ENCODE results near the gene ULK4.
"Not testable (repeated sequence)": the region's sequence is repeated elsewhere in the genome, so short reads cannot be mapped to it uniquely, and the experiment has no call there.

Gene ULK4

DNA sequence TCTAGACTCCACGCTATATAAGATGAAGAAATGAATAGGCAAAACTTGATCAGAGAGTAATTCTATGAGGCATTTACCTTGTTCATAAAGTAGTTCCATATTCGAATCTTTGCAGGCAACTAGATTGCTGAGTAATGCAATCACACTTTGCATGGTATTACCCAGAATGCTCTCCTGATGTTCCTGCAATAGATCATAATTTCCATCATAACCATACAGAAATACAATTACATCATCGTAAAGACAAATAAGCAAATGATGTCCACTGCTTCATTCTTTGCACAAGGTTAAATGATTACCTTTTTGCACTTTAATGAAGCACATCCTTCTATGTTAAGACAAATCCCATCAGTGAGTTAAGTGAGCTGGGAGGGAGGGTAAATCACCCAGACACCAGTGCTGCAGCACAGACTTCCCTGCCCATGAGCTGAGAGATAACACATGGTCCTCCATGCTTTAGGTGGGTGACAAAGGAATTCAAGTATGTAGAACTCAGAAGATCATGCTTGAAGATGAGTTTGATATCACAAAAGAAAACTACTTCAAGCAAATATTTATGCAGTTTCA is 395.9 kb downstream of the ULK4 start:
- DNase-seq: no peak

- no peak for DNase-seq
These were observed 396.9 kb downstream of the ULK4 start for GRCh38 chr3:41565003-41565402.

DNA sequence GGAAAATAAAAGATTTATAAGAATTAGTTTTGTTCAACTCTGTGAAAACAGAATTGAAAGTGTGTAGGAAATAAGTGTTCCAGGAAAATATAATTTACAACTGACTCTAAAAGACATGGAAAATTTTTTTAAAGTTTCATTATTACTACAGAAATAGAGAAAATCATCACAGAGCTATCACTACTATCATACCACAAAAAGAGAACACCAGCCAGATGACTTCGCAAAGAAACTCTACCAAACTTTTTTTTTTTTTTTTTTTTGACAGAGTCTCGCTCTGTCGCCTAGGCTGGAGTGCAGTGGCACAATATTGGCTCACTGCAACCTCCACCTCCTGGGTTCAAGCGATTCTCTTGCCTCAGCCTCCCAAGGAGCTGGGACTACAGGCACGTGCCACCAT is 405.7 kb downstream of the ULK4 start:
- DNase-seq: not testable (repeated sequence)

GRCh38 chr3:41532976-41533375 is 428.9 kb downstream of the ULK4 start:
- DNase-seq: no peak

DNA sequence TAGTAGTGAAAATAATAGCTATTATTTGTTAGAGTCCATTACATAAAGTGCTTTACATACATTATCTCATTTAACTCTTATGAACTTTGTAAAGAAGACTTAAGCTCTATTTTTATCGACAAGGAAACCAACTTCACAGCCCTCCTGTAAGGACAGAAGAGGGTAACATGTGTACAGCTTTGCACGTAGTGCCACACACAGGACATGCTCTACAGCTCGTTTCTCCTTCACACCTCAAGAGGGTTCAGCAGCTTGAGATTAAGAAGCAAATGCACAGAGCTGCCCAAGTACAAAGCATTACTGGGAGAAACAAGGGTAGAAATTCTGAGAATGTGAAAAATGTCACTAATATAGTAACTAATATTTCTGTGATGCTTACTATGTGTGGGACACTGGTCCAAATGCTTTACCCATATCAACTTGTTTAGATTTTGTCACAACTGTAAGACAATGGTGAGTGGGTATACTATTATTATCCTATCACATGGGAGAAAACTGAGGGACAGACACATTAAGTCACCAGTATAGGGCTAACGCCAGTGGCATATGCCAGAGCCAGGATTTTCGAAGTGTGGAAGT is 434.8 kb downstream of the ULK4 start:
- DNase-seq: no peak

DNA sequence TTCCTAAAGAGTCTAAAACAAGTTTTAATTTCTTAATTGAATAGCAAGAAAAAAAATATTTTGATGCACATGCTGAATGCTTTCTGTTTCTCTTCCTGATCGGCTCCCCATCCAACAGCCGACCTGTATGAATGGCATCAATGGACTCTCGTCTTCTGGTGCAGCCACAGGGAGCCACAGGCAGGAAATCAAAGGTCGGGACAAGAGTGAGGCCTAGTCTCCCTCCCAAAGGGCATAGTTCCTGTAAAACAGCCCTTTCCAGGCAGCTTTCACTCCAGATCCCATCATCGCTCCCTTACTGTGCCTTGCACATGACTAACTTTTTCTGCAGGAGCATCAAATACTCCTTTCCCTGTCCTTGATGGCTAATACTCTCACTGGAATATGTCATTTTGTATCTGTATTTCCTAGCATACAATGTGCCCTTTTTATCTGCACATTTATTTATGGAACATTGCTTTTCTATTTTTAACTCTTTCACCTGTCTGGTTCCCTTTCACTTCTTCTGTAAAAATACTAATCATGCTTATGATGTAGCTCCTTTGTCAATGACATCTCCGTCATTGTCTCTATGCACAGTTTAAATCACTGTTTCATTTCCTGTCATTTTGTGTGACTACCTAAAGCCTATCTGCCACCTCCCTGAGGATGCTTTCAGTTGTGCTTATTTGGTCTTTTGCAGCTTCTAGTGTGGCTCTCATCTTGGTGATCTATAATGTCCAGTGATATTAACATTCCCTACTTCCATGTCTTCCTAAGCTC is 436.4 kb downstream of the ULK4 start:
- DNase-seq: no peak

DNA sequence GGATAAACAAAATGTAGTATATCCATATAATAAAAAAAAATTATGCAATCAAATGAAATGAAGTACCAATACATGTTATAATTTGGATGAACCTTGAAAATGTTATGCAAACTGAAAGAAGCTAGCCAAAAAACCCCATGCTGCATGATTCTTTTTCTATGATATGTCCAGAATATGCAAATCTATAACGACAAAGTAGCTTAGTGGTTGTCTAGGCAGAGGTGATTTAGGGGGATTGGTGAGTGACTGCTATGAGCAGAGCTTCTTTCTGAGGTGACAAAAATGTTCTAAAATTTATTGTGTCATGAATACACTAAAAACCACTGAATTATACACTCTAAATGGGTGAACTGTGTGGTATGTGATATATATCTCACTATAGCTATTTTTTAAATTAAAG is 438.0 kb downstream of the ULK4 start:
- no peak for DNase-seq

GRCh38 chr3:41522612-41523011 is 439.3 kb downstream of the ULK4 start:
- DNase-seq: no peak

- no peak for DNase-seq
These were observed 440.8 kb downstream of the ULK4 start for GRCh38 chr3:41521010-41521655.

GRCh38 chr3:41519746-41520145 is 442.2 kb downstream of the ULK4 start:
- no peak for DNase-seq

DNA sequence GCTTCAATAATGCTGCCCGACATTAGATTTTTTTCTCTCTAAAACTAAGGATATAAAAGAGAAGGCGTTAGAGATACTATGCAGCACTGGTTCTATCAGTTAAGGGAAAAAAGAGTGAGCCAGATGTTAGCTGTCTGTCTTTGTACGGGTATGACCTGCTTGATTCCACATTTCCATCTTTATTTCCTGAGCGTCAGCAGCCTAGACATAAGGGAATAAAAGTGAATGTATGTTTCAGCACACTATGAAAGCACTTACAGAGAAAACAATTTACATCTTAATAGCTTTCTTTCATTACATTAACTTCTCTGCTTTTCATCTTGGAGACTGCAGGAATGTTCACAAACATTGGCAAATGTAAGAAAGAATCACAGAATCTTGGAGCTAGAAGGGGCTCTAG is 443.3 kb downstream of the ULK4 start:
- DNase-seq: no peak

DNA sequence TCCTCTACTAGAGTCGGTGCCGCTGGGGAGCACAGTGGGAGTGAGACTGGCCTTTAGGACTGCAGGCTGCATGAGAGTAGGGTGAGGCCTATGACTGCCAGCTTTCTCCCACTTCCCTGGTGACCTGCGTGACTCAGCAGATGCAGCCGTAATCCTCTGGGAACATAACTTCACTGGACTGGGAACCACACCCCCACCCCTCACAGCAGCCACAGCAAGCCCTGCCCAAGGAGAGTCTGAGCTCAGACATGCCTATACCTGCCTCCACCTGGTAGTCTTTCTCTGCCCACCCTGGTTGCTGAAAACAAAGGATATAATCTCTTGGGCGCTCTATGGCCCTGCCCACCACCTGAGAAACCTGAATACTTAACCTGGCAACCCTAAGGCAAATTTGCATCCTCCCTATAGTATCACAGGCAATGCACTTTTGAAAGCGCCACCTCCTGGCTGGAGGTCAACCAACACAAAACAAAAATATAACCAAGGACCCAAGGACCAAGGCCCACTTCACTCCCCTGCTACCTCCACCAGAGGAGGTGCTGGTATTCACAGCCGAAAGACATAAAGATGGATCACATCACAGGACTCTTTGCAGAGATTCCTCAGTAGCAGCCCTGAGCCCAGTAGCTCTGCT is 453.7 kb downstream of the ULK4 start:
- DNase-seq: no peak

DNA sequence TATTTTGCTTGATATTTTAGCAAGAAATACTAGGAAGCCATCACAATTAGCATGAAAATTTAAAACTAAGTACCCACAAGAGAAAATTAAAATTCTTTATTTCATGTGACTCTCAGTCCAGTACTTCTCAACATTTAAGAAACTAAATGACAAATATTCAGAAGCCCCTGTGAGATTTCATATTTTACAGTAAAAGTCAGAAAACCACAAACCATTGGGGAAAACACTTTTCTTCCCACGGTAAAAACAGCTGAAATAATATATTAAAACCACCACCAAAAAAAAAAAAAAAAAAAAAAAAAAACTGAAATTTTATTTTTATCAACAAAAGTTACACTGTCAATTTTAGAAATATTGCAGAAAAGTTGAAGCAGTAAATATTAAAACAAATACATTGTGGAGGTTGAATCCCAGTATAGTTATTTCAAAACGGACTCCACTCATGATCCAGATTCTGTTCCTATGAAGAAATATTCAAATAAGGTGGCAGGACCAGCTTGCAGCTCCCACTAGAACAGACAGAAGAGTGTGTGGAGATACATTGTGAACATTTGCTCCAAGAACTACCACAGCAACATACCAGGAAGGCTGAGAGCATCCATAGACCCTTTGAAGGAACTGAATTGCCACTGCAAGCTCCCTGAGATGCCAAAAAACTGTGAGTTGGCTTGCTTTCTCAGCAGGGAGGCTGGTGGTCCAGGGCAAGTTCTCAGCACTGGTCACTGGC is 454.4 kb downstream of the ULK4 start:
- no peak for DNase-seq

DNA sequence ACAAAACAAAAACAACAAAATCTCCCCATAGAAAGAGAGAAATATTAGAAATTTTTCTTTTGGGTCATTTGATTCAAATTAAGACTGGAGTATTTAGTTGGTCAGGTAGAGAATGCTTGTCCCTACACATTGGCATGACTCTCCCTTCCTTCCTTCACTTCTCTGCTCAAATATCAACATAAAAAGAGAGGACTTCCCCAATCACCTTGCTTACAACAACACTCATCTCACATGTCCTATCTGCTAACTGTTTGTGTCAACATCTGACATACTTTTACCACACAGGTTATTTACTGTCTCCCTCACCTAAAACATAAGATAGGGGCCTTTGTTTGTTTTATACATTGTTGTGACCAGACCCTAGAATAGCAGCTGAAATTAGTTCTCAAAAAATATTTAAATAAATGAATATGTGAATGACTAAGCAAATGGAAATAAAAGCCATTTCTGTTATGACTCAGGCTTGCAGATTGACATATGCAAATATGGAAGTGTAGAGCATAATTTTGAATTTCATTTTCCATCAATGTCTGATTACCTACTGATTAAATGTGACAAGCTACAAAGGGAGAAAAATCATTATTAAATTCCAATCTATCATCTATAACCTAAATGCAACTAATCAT is 457.8 kb downstream of the ULK4 start:
- no peak for DNase-seq

DNA sequence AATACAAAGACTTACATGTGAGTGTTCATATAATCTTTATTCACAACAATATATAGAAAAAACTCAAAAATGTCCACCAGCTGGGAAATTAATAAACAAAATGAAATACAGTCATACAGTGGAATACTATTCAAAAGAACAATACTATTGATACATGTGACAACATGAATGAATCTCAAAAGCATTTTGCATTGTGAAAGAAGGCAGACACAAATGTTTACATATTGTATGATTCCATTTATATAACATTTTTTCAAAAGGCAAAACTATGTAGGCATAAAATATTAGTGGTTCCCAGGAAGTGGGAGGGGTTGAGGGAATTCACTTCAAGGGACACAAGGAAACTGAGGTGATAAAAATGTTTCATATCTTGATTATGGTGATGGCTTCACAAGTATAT is 459.4 kb downstream of the ULK4 start:
- no peak for DNase-seq

GRCh38 chr3:41502023-41502422 is 459.9 kb downstream of the ULK4 start:
- DNase-seq: no peak

DNA sequence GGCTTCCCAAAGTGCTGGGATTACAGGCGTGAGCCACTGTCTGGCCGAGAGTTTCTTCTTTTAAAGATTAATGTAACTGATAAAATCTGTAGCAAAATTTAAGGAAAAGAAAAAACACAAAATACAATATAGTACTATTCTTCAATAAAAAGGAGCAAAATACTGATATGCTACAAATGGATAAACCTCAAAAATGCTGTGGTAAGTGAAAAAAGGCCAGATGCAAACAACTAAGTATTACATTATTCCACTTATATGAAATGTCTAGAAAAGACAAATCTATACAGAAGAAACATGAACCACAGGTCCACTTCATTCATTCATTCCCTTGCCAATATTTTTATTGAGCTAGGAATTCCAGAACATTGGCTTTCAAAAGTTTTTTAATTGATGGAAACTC is 463.1 kb downstream of the ULK4 start:
- DNase-seq: no peak

GRCh38 chr3:41490360-41490759 is 471.5 kb downstream of the ULK4 start:
- no peak for DNase-seq

- DNase-seq: no peak
These were observed 472.7 kb downstream of the ULK4 start for GRCh38 chr3:41489231-41489630.

- no peak for DNase-seq
These were observed 473.4 kb downstream of the ULK4 start for GRCh38 chr3:41488501-41488900.

GRCh38 chr3:41485484-41485883 is 476.4 kb downstream of the ULK4 start:
- no peak for DNase-seq

GRCh38 chr3:41482134-41482533 is 479.8 kb downstream of the ULK4 start:
- DNase-seq: no peak

Data from Kasumi-1 (cell line).